Fibroblast of mammary gland (primary cell): ENCODE data around the gene CAD.
A peak's percentile ranks its signal among the peaks of the same experiment; 100 is the strongest.
"Not testable (repeated sequence)": the region's sequence is repeated elsewhere in the genome, so short reads cannot be mapped to it uniquely, and the experiment has no call there.

Experiments
- DNase-seq: peaks from one replicate; pipeline ENCODE4 v3.0.0-alpha.2; 2010; ENCODE audit warnings: low read depth
- H3K4me3 ChIP-seq: 2 replicates; pipeline ENCODE4 v1.5.1; 2011; ENCODE audit warnings: low read depth, mild to moderate bottlenecking, low read length, moderate library complexity; ENCODE audit not compliant: control insufficient read depth
- TF ChIP-seq, protein P1 (sequence below): conservative IDR thresholded peaks from 2 replicates; pipeline ENCODE4 v1.5.1; 2011; ENCODE audit warnings: low read depth, low read length, inconsistent platforms; ENCODE audit not compliant: control insufficient read depth, insufficient read depth

The CAD gene

DNA sequence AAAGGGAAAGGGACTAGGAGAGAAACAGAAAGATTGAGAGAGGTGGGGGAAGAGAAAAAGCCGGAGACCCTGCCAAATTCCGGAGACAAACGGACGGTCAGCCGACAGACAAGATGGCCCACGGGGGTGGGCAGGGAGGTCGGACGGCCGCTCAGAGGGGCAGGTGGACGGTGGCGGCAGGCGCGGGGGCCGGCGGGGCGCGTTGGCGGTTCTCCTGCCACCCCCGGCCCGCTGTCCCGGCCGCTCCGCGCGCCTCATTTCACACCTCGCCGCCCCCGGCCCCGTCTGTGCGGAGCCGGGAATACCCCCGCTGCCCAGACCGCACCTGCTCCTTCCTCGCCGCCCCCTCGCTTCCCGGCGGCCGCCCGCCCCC is 44.7 kb downstream of the CAD start:
- TF ChIP-seq, protein P1, sequence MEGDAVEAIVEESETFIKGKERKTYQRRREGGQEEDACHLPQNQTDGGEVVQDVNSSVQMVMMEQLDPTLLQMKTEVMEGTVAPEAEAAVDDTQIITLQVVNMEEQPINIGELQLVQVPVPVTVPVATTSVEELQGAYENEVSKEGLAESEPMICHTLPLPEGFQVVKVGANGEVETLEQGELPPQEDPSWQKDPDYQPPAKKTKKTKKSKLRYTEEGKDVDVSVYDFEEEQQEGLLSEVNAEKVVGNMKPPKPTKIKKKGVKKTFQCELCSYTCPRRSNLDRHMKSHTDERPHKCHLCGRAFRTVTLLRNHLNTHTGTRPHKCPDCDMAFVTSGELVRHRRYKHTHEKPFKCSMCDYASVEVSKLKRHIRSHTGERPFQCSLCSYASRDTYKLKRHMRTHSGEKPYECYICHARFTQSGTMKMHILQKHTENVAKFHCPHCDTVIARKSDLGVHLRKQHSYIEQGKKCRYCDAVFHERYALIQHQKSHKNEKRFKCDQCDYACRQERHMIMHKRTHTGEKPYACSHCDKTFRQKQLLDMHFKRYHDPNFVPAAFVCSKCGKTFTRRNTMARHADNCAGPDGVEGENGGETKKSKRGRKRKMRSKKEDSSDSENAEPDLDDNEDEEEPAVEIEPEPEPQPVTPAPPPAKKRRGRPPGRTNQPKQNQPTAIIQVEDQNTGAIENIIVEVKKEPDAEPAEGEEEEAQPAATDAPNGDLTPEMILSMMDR = no peak
- DNase-seq = no peak
- H3K4me3 ChIP-seq = no peak overlapping the region

DNA sequence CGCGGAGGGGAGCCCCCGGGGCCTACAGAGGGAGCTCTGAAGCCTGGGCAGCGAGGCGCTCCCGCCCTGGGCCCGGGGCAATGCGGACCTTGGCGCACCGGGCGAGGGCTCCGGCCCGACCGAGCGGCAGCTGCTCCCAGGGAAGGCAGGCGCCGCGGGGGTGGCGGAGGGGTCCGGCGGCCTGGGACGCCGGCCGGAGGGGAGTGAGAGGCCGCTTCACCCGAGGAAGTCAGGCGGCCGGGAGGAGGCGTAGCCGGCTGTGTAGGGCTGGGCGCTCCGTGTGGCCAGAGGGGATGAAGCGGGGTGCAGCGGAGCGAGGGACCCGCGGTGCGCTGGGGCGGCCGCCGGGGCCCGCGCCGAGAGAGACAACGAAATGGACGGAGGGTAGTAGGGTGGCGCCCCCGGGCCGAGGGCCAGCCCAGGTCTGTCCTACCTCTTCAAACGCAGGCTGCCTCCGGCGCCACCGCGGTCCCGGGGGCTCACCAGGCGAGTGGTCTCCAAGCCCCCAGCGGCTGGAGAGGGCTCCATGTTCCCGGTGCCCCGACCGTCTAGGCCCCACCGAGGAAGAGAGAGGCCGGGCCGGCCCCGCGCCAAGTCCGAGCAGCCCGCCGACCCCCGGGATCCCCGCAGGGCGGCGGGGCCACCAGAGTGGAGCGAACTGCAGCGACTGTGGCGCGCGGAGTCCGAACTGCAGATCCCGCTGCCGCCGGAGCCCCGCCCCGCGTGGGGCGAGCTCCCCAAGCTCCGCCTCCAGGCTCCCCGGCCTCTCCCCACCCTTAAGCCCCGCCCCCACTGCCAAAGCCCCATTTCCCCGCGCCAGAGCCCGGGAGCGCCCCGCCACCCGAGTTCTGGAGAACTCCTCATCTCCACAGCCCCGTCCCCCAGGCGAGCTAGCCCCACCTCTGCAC is 45.5 kb downstream of the CAD start, which contains the start of gene SLC30A3:
Gene SLC30A3, minus strand, starts transcription at position 669 of the 908 bp plus-strand sequence. Its CDS starts 141 bp downstream, at position 528.
- H3K4me3 ChIP-seq = peak within 1 kb of the TSS; percentile 12

DNA sequence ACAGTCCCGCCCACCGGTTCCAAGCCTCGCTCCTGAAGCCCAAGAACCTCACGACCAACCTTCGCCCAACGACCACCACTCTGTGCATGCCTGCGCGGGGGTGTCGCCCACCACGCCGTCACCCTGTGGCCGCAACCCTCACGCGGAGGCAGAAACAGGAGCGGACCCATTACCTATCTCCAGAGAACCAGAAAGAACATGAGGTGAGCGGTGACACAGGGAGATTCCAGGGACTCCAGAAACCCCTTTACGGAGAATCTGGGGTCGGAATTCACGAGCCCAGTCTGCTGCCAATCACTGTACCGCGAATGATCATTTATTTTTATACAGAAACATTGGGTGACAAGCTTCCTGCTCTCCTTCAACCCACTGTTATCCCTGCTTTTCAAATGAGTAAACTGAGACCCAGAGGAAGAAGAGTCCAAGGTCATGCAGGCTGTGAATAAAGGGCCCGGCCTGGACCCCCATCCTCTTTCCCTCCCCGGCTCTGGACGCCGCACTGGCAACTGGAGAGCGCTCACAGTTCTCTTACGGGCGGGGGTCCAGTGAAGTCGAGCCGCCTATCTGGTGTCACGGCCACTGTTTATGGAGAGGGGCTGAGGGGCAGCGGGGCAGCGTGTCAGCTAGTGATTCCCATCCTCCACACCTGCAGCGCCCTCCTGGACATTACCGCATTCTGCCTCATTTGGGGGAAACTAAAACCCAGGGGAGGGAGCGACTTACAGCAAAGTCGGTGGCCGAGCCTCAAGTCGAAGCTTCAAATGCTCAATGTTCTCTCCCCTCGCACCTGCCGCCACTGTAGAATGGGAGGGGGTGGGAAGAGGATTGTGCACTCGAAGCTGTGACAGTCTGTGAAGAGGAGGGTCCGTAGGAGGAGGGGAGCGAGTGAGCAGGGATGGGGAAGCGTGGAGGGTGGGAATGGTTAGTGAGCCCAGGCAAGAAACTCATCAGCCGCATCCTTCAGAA is 46.4 kb downstream of the CAD start:
- H3K4me3 ChIP-seq = peak overlapping the region; percentile 12
- DNase-seq = no peak
- TF ChIP-seq, protein P1 = no peak

More for the DNA sequence above, 45.5 kb downstream of the CAD start, which contains the start of gene SLC30A3:
- peak; percentile 27 for DNase-seq
- TF ChIP-seq, protein P1 = no peak

DNA sequence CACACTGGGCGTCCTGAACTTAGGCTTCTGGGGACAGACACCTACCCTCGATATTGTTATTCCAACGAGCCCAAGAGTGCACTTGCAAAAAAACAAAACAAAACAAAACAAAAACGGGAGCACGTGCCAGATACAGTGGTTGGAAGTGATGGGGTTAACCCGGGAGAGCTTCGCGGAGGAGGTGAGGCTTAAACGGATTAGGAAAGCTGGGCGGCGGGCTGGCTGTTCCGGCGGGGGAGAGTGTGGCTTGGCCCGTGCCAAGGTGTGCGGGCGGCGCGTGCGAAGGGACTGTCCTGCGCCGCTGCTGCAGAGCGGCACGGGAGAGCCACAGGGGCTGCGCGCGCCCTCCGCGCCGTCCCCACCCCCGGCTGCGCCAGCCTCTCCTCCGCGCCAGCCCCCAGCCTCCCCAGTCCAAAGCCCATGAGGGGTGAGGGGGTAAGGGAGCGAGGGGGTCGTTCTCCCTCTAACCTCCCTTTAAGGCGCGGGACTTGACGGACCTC is 47.1 kb downstream of the CAD start:
- TF ChIP-seq, protein P1 = no peak
- no peak for DNase-seq
- H3K4me3 ChIP-seq = no peak overlapping the region

DNA sequence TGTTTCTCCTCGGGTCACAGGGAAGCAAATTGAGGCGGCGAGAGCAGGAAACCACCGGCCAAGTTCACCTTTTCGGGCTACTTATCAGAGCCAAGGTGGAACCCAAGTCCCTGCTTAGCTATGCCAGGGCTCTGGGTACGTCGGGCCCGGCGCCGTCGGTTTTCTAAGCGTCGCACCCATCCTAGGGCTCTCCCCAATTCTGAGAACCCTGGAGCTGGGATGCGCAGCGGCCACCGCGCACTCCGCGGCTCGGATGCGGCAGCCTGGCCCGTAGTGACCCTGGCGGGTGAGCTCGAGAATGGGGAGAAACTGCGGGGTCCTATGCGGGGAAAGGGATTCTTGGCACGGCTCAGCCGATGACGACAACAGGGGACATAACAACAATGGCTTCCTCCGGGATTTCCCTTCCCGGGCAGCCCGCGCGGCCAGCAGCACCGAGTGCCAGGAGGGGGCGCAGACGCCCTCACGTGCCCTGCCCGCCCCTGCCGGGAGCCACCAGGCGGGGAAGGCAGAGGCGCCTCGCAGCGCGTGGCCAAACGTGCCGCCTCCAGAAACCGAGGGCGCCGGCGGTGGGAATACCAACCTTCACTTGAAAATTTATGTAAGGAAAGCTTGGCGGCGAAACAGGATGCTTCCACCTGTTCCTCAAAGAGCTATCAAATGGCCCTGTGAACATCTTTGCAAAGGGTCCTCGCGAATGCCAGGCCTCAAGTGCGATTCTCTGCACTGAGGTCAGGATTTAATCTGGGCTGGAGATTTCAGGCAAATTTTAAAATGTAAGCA is 47.8 kb downstream of the CAD start:
- TF ChIP-seq, protein P1 = no peak
- H3K4me3 ChIP-seq = peak overlapping the region; percentile 6
- DNase-seq = peak; percentile 26

DNA sequence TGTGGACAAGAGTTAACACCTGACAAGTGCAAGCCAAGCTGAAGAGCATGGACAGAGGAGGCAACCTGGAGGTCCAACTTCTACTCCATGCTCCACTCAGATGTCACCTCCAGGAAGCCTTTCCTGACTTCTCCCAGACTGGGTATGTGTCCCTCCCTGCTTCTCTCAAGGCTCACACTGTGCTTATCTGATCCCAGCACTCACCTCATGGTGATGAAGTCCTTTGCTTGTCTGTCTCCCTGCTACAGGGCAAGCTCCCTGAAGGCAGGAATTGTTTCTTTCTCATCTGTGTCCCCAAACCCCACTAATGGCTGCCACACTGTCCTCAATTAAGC is 48.3 kb downstream of the CAD start:
- DNase-seq = no peak
- H3K4me3 ChIP-seq = no peak overlapping the region
- TF ChIP-seq, protein P1 = no peak

DNA sequence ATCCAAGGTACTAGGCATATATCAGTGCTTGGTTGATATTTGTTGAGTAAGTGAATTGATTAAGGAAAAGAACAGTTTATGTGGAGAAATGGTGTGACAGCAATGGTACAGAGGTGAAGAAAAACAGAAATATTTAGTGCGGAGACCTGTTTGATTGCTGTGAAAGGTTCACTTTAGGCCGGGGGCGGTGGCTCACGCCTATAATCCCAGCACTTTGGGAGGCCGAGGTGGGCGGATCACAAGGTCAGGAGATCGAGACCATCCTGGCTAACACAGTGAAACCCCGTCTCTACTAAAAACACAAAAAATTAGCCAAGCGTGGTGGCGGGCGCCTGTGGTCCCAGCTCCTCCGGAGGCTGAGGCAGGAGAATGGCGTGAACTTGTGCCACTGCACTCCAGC is 51.1 kb downstream of the CAD start:
- DNase-seq = not testable (repeated sequence)

More for the DNA sequence above, 51.1 kb downstream of the CAD start:
- not testable (repeated sequence) for H3K4me3 ChIP-seq
